ENCODE results near the gene PARS2.

DNA sequence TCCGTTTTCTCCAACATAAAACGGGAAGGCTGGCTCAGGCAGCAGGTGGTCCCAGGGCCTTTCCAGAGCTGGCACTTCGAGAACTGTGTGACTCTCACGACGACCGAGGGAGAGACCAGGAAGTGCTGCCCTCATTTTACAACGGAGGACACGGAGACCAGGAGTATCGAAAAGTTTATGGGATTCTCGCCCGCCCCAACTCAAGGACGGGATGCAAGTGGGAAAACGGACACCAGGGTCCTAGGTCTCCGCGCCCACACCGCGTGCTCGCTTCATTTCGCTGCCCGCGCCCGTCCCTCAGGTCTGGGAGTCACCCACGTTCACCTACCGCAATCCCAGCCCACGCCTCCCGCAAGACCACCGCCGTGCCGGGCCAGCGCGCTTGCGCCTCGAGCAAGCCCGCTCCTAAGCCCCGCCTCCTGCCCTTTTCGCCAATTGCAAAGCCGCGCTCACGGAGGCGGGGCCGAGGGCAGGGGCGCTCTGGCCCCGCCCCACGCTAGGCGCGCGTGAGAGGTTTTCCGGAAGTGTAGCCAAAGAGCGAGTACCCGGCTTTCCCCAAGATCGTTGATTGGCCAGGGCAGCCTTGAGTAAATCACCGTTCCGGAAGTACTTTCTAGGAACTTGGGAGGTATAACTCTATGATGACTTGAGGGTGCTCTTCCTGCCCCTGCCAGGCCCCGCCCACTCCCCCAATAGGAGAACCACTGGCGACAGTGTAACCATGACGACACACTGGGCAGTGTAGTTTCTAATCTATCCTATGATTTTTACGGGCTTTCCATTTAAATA lies at the start of gene PARS2:
- TF ChIP-seq, protein P1, sequence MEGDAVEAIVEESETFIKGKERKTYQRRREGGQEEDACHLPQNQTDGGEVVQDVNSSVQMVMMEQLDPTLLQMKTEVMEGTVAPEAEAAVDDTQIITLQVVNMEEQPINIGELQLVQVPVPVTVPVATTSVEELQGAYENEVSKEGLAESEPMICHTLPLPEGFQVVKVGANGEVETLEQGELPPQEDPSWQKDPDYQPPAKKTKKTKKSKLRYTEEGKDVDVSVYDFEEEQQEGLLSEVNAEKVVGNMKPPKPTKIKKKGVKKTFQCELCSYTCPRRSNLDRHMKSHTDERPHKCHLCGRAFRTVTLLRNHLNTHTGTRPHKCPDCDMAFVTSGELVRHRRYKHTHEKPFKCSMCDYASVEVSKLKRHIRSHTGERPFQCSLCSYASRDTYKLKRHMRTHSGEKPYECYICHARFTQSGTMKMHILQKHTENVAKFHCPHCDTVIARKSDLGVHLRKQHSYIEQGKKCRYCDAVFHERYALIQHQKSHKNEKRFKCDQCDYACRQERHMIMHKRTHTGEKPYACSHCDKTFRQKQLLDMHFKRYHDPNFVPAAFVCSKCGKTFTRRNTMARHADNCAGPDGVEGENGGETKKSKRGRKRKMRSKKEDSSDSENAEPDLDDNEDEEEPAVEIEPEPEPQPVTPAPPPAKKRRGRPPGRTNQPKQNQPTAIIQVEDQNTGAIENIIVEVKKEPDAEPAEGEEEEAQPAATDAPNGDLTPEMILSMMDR (IDR thresholded peaks at IDR 0.05), result no peak
- peak; percentile 99 for TF ChIP-seq POLR2AphosphoS5 (IDR thresholded peaks at IDR 0.05)

Data from prostate gland (tissue), 2 donors.